Liver (tissue), 10 donors: Measurements from ENCODE around the gene GLOD5. TPM values are rescaled to one million over a fixed set of nuclear protein-coding genes. Genes with fewer than 3 reads are reported as not detected.
"Not testable (repeated sequence)": the region's sequence is repeated elsewhere in the genome, so short reads cannot be mapped to it uniquely, and the experiment has no call there.

Source experiments
- DNase-seq: peaks from one replicate; pipeline ENCODE4 v3.0.0-alpha.2; 2017; ENCODE audit warnings: low spot score
- H3K27ac ChIP-seq, 2 donors: one replicate each; pipeline ENCODE4 v1.7.0; 2013; ENCODE audit warnings: inconsistent platforms in 2 of 2, low read length in 2 of 2, control low read depth in 1 of 2, low read depth in 1 of 2, mild to moderate bottlenecking in 1 of 2
- H3K27me3 ChIP-seq, 4 donors: one replicate each; pipeline versions ENCODE4 v1.6.1 to v1.7.0; 2013; ENCODE audit warnings: low read length in 3 of 4, inconsistent platforms in 1 of 4, mild to moderate bottlenecking in 1 of 4, moderate library complexity in 1 of 4; ENCODE audit not compliant: control insufficient read depth in 4 of 4, insufficient read depth in 4 of 4
- H3K36me3 ChIP-seq, 4 donors: one replicate each; pipeline versions ENCODE4 v1.6.1 to v1.7.0; 2013; ENCODE audit warnings: low read length in 3 of 4, mild to moderate bottlenecking in 3 of 4, low read depth in 1 of 4, moderate library complexity in 1 of 4; ENCODE audit not compliant: control insufficient read depth in 4 of 4, insufficient read depth in 3 of 4
- H3K4me1 ChIP-seq, 4 donors: one replicate each; pipeline versions ENCODE4 v1.6.1 to v1.7.0; 2013; ENCODE audit warnings: low read length in 3 of 4, mild to moderate bottlenecking in 3 of 4, moderate library complexity in 1 of 4; ENCODE audit not compliant: control insufficient read depth in 4 of 4, insufficient read depth in 4 of 4
- H3K4me3 ChIP-seq, 3 donors: one replicate each; pipeline versions ENCODE4 v1.6.1 to v1.7.0; 2013; ENCODE audit warnings: low read length in 3 of 3, control low read depth in 1 of 3, low read depth in 1 of 3, mild to moderate bottlenecking in 1 of 3
- H3K9ac ChIP-seq, 2 donors: one replicate each; pipeline ENCODE4 v1.7.0; 2013; ENCODE audit warnings: low read length in 2 of 2, mild to moderate bottlenecking in 2 of 2, moderate library complexity in 2 of 2, control low read depth in 1 of 2, low read depth in 1 of 2
- H3K9me3 ChIP-seq, 4 donors: one replicate each; pipeline versions ENCODE4 v1.6.1 to v1.7.0; 2013; ENCODE audit warnings: low read length in 3 of 4; ENCODE audit not compliant: control insufficient read depth in 4 of 4
- EGR1 ChIP-seq, 2 donors: IDR thresholded peaks; 2 replicates each; pipeline ENCODE4 v1.6.1; 2016 to 2018; ENCODE audit warnings: antibody characterized with exemption in 2 of 2, low read depth in 2 of 2
- FOXA1 ChIP-seq: IDR thresholded peaks from 2 replicates; pipeline ENCODE4 v1.6.1; 2016; ENCODE audit warnings: antibody characterized with exemption
- FOXA2 ChIP-seq: IDR thresholded peaks from 2 replicates; pipeline ENCODE4 v1.6.1; 2016; ENCODE audit warnings: antibody characterized with exemption
- GABPA ChIP-seq, 2 donors: IDR thresholded peaks in 1 of 2; conservative IDR thresholded peaks in 1 of 2; 2 replicates each; pipeline ENCODE4 v1.6.1; 2016; ENCODE audit warnings: antibody characterized with exemption in 2 of 2, mild to moderate bottlenecking in 1 of 2, moderate library complexity in 1 of 2
- HNF4A ChIP-seq, 2 donors: conservative IDR thresholded peaks; 2 replicates each; pipeline ENCODE4 v1.6.1; 2016; ENCODE audit warnings: antibody characterized with exemption in 2 of 2, mild to moderate bottlenecking in 2 of 2
- HNF4G ChIP-seq: IDR thresholded peaks from 2 replicates; pipeline ENCODE4 v1.6.1; 2016; ENCODE audit warnings: antibody characterized with exemption
- JUND ChIP-seq, 2 donors: IDR thresholded peaks; 2 replicates each; pipeline ENCODE4 v1.6.1; 2016; ENCODE audit warnings: antibody characterized with exemption in 2 of 2
- NR2F2 ChIP-seq: IDR thresholded peaks from 2 replicates; pipeline ENCODE4 v1.6.1; 2016; ENCODE audit warnings: antibody characterized with exemption
- RAD21 ChIP-seq, 2 donors: IDR thresholded peaks; 2 replicates each; pipeline ENCODE4 v1.6.1; 2016; ENCODE audit warnings: antibody characterized with exemption in 2 of 2, mild to moderate bottlenecking in 2 of 2
- RXRA ChIP-seq, 2 donors: IDR thresholded peaks; 2 replicates each; pipeline ENCODE4 v1.6.1; 2017 to 2018; ENCODE audit warnings: antibody characterized with exemption in 2 of 2, mild to moderate bottlenecking in 1 of 2
- SP1 ChIP-seq: IDR thresholded peaks from 2 replicates; pipeline ENCODE4 v1.6.1; 2018; ENCODE audit warnings: antibody characterized with exemption, mild to moderate bottlenecking
- TAF1 ChIP-seq: conservative IDR thresholded peaks from 2 replicates; pipeline ENCODE4 v1.6.1; 2016; ENCODE audit warnings: antibody characterized with exemption, mild to moderate bottlenecking
- YY1 ChIP-seq: IDR thresholded peaks from 2 replicates; pipeline ENCODE4 v1.6.1; 2016; ENCODE audit warnings: antibody characterized with exemption, mild to moderate bottlenecking
- WGBS: extraction: QIAGEN DNeasy Blood & Tissue Kit; methylation state at CpG from one replicate; pipeline ENCODE4 v1.1.7; 2013; 5-methylcytosine and 5-hydroxymethylcytosine counted together
- polyA plus RNA-seq, 2 donors: library from polyadenylated mRNA; stranded (reverse) in 1 of 2; unstranded in 1 of 2; fragments of 200-250 nt in 1 of 2; fragments of >200 nt in 1 of 2; fragmentation: Nextera tagmentation in 1 of 2; extraction: Ambion mirVana in 1 of 2; gene quantifications; one replicate each; pipeline versions ENCODE4 v1.2.1 to v1.2.3, GENCODE V29; 2013 to 2015
- small RNA-seq: library from RNA; depleted of rRNA; stranded (forward); fragments of <200 nt; gene quantifications from one replicate; pipeline ENCODE3, GENCODE V24; 2014
- total RNA-seq, 2 donors: library from RNA; depleted of rRNA; stranded (reverse); fragments of >200 nt; gene quantifications; one replicate each; pipeline ENCODE4 v1.2.3, GENCODE V29; 2014
- TF ChIP-seq, protein P1 (sequence below): IDR thresholded peaks from 2 replicates; pipeline ENCODE4 v1.6.1; 2016; ENCODE audit warnings: antibody characterized with exemption
- TF ChIP-seq, protein P2 (sequence below): IDR thresholded peaks from 2 replicates; pipeline ENCODE4 v1.6.1; 2016; ENCODE audit warnings: antibody characterized with exemption
- TF ChIP-seq, protein P3 (sequence below): IDR thresholded peaks from 2 replicates; pipeline ENCODE4 v1.6.1; 2016; ENCODE audit warnings: antibody characterized with exemption
- TF ChIP-seq, protein P4 (sequence below): fragments of 150-350 bp; IDR thresholded peaks from 2 replicates; pipeline ENCODE4 v1.5.1; 2017; ENCODE audit warnings: improper control_type of control experiment, low read depth, low read length; ENCODE audit not compliant: missing input control
- TF ChIP-seq, protein P5 (sequence below): IDR thresholded peaks from 2 replicates; pipeline ENCODE4 v1.6.1; 2016; ENCODE audit warnings: antibody characterized with exemption, mild to moderate bottlenecking
- donor health status: healthy.
- donor health status: healthy.
- donor health status: healthy.
- donor health status: healthy.
- donor health status: healthy.

Gene GLOD5
- total and polyA plus RNA-seq, 4 donors: 0.67 to 3.4 (median 2.1) TPM; not detected in 1

DNA sequence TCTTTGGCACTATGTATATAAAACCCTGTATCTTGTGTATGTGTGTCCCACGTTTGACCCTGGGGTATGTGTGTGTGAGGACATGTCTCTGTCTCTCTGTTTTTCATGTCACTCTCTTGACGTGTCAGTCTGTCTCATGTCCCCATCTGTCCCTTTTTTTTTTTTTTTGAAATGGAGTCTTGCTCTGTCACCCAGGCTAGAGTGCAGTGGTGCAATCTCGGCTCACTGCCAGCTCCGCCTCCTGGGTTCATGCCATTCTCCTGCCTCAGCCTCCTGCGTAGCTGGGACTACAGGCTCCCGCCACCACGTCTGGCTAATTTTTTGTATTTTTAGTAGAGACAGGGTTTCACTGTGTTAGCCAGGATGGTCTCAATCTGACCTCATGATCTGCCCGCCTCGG is 57.8 kb downstream of the GLOD5 start:
- not testable (repeated sequence) for DNase-seq, H3K9ac ChIP-seq, H3K9me3 ChIP-seq, H3K27me3 ChIP-seq, H3K27ac ChIP-seq, H3K4me3 ChIP-seq, H3K4me1 ChIP-seq
- WGBS: 66% methylated on average over 9 of the region's 9 CpGs
- TF ChIP-seq HNF4A (conservative IDR thresholded peaks at IDR 0.05): peak in 1 of 2 donors; percentile 4
- H3K36me3 ChIP-seq: peaks cover 12 to 80% (median 23%) of the 10 kb centered on the region in 4 donors

DNA sequence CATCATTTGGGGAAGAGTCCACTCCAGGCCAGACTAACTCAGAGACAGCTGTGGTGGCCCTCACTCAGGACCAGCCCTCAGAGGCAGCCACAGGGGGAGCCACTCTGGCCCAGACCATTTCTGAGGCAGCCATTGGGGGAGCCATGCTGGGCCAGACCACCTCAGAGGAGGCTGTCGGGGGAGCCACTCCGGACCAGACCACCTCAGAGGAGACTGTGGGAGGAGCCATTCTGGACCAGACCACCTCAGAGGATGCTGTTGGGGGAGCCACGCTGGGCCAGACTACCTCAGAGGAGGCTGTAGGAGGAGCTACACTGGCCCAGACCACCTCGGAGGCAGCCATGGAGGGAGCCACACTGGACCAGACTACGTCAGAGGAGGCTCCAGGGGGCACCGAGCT is 61.5 kb downstream of the GLOD5 start:
- 91% methylated on average over 6 of the region's 6 CpGs for WGBS
- Histone ChIP-seq H3K36me3 (peaks cover 8 to 57% (median 21%) of the 10 kb centered on the region in 4 donors), H3K27ac (no peak overlapping the region), H3K9ac (no peak overlapping the region), H3K27me3 (no peaks in the 10 kb centered on the region), H3K9me3 (peaks cover 0 to 2% (median 0%) of the 10 kb centered on the region in 4 donors), H3K4me3 (no peak overlapping the region), H3K4me1 (peaks cover 0 to 5% (median 1%) of the 10 kb centered on the region in 4 donors)
- TF ChIP-seq, protein P1, sequence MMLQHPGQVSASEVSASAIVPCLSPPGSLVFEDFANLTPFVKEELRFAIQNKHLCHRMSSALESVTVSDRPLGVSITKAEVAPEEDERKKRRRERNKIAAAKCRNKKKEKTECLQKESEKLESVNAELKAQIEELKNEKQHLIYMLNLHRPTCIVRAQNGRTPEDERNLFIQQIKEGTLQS: no peak
- TF ChIP-seq JUND (IDR thresholded peaks at IDR 0.05) (no peak), SP1 (no peak), RXRA (IDR thresholded peaks at IDR 0.05) (no peak), FOXA2 (no peak), TAF1 (no peak), NR2F2 (no peak), EGR1 (IDR thresholded peaks at IDR 0.05; ENCODE audit: low read depth in 2 of 2) (no peak), HNF4G (no peak), RAD21 (IDR thresholded peaks at IDR 0.05) (no peak), YY1 (no peak), GABPA (IDR thresholded peaks at IDR 0.05 in 1 of 2, conservative IDR thresholded peaks at IDR 0.05 in 1 of 2) (no peak), FOXA1 (no peak), HNF4A (conservative IDR thresholded peaks at IDR 0.05) (no peak)
- TF ChIP-seq, protein P2, sequence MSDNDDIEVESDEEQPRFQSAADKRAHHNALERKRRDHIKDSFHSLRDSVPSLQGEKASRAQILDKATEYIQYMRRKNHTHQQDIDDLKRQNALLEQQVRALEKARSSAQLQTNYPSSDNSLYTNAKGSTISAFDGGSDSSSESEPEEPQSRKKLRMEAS: no peak
- TF ChIP-seq, protein P3, sequence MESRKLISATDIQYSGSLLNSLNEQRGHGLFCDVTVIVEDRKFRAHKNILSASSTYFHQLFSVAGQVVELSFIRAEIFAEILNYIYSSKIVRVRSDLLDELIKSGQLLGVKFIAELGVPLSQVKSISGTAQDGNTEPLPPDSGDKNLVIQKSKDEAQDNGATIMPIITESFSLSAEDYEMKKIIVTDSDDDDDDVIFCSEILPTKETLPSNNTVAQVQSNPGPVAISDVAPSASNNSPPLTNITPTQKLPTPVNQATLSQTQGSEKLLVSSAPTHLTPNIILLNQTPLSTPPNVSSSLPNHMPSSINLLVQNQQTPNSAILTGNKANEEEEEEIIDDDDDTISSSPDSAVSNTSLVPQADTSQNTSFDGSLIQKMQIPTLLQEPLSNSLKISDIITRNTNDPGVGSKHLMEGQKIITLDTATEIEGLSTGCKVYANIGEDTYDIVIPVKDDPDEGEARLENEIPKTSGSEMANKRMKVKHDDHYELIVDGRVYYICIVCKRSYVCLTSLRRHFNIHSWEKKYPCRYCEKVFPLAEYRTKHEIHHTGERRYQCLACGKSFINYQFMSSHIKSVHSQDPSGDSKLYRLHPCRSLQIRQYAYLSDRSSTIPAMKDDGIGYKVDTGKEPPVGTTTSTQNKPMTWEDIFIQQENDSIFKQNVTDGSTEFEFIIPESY: no peak
- TF ChIP-seq, protein P4, sequence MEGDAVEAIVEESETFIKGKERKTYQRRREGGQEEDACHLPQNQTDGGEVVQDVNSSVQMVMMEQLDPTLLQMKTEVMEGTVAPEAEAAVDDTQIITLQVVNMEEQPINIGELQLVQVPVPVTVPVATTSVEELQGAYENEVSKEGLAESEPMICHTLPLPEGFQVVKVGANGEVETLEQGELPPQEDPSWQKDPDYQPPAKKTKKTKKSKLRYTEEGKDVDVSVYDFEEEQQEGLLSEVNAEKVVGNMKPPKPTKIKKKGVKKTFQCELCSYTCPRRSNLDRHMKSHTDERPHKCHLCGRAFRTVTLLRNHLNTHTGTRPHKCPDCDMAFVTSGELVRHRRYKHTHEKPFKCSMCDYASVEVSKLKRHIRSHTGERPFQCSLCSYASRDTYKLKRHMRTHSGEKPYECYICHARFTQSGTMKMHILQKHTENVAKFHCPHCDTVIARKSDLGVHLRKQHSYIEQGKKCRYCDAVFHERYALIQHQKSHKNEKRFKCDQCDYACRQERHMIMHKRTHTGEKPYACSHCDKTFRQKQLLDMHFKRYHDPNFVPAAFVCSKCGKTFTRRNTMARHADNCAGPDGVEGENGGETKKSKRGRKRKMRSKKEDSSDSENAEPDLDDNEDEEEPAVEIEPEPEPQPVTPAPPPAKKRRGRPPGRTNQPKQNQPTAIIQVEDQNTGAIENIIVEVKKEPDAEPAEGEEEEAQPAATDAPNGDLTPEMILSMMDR: no peak
- TF ChIP-seq, protein P5, sequence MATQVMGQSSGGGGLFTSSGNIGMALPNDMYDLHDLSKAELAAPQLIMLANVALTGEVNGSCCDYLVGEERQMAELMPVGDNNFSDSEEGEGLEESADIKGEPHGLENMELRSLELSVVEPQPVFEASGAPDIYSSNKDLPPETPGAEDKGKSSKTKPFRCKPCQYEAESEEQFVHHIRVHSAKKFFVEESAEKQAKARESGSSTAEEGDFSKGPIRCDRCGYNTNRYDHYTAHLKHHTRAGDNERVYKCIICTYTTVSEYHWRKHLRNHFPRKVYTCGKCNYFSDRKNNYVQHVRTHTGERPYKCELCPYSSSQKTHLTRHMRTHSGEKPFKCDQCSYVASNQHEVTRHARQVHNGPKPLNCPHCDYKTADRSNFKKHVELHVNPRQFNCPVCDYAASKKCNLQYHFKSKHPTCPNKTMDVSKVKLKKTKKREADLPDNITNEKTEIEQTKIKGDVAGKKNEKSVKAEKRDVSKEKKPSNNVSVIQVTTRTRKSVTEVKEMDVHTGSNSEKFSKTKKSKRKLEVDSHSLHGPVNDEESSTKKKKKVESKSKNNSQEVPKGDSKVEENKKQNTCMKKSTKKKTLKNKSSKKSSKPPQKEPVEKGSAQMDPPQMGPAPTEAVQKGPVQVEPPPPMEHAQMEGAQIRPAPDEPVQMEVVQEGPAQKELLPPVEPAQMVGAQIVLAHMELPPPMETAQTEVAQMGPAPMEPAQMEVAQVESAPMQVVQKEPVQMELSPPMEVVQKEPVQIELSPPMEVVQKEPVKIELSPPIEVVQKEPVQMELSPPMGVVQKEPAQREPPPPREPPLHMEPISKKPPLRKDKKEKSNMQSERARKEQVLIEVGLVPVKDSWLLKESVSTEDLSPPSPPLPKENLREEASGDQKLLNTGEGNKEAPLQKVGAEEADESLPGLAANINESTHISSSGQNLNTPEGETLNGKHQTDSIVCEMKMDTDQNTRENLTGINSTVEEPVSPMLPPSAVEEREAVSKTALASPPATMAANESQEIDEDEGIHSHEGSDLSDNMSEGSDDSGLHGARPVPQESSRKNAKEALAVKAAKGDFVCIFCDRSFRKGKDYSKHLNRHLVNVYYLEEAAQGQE: no peak
- no peak for DNase-seq

Small RNAs within 50 kb of the gene (small RNA-seq; reads per million reads assigned to genes)
- not detected for gene RNU6-1056P
- not detected for gene RNU6-29P

Other genes with a start within 250 kb of the GLOD5 start
- 100 to 1,000 TPM; 304 to 362 TPM for gene EBP, start 239.9 kb upstream of the GLOD5 start, total RNA-seq
- gene EBP, start 239.9 kb upstream of the GLOD5 start, polyA plus RNA-seq: 100 to 1,000 TPM; 376 to 474 TPM
- 1 to 10 TPM; 3.2 to 3.5 TPM for gene TBC1D25, start 222.0 kb upstream of the GLOD5 start, total RNA-seq
- gene TBC1D25, start 222.0 kb upstream of the GLOD5 start, polyA plus RNA-seq: 1 to 10 TPM; 2.6 to 5.8 TPM
- 10 to 100 TPM; 81.0 to 87.3 TPM for gene RBM3, start 187.3 kb upstream of the GLOD5 start, total RNA-seq
- gene RBM3, start 187.3 kb upstream of the GLOD5 start, polyA plus RNA-seq: 10 to 100 TPM; 28.6 to 43.2 TPM
- gene WDR13, start 164.3 kb upstream of the GLOD5 start, total RNA-seq: 10 to 100 TPM; 25.4 to 39.8 TPM
- 10 to 100 TPM; 37.2 to 73.7 TPM for gene WDR13, start 164.3 kb upstream of the GLOD5 start, polyA plus RNA-seq
- 1 to 10 TPM; 5.1 to 5.6 TPM for gene WAS, start 77.9 kb upstream of the GLOD5 start, total RNA-seq
- gene WAS, start 77.9 kb upstream of the GLOD5 start, polyA plus RNA-seq: 1 to 10 TPM; 1.0 to 3.1 TPM
- 1 to 10 TPM; 4.0 to 5.8 TPM for gene SUV39H1, start 65.0 kb upstream of the GLOD5 start, total RNA-seq
- gene SUV39H1, start 65.0 kb upstream of the GLOD5 start, polyA plus RNA-seq: 1 to 10 TPM; 3.2 to 3.5 TPM
- gene GATA1, start 24.8 kb downstream of the GLOD5 start, total RNA-seq: 10 to 100 TPM in 1 of 2 donors, not detected in 1; 39.9 TPM
- under 1 TPM in 1 of 2 donors, not detected in 1; 0.05 TPM for gene GATA1, start 24.8 kb downstream of the GLOD5 start, polyA plus RNA-seq
- gene HDAC6, start 40.3 kb downstream of the GLOD5 start, total RNA-seq: 10 to 100 TPM; 48.1 to 80.5 TPM
- gene HDAC6, start 40.3 kb downstream of the GLOD5 start, polyA plus RNA-seq: 10 to 100 TPM; 54.4 to 59.2 TPM
- not detected for gene ERAS, start 64.8 kb downstream of the GLOD5 start, total RNA-seq
- not detected for gene ERAS, start 64.8 kb downstream of the GLOD5 start, polyA plus RNA-seq
- 1 to 10 TPM in 1 of 2 donors, under 1 TPM in 1; 0.08 to 5.4 TPM for gene PCSK1N, start 73.9 kb downstream of the GLOD5 start, total RNA-seq
- 1 to 10 TPM in 1 of 2 donors, under 1 TPM in 1; 0.05 to 1.8 TPM for gene PCSK1N, start 73.9 kb downstream of the GLOD5 start, polyA plus RNA-seq
- gene TIMM17B, start 136.0 kb downstream of the GLOD5 start, total RNA-seq: 10 to 100 TPM; 22.8 to 25.9 TPM
- gene TIMM17B, start 136.0 kb downstream of the GLOD5 start, polyA plus RNA-seq: 10 to 100 TPM; 34.2 to 53.1 TPM
- gene PQBP1, start 136.2 kb downstream of the GLOD5 start, total RNA-seq: 10 to 100 TPM; 22.0 to 34.6 TPM
- 10 to 100 TPM; 40.0 to 44.3 TPM for gene PQBP1, start 136.2 kb downstream of the GLOD5 start, polyA plus RNA-seq
- 10 to 100 TPM; 10.0 to 15.5 TPM for gene SLC35A2, start 149.9 kb downstream of the GLOD5 start, total RNA-seq
- 10 to 100 TPM; 13.3 to 26.9 TPM for gene SLC35A2, start 149.9 kb downstream of the GLOD5 start, polyA plus RNA-seq
- gene PIM2, start 157.3 kb downstream of the GLOD5 start, total RNA-seq: 10 to 100 TPM in 1 of 2 donors, 1 to 10 TPM in 1; 5.8 to 28.3 TPM
- gene PIM2, start 157.3 kb downstream of the GLOD5 start, polyA plus RNA-seq: 1 to 10 TPM; 4.5 to 8.1 TPM
- 10 to 100 TPM; 17.0 to 29.3 TPM for gene OTUD5, start 195.9 kb downstream of the GLOD5 start, total RNA-seq
- 10 to 100 TPM in 1 of 2 donors, 1 to 10 TPM in 1; 9.3 to 18.8 TPM for gene OTUD5, start 195.9 kb downstream of the GLOD5 start, polyA plus RNA-seq
- gene KCND1, start 210.1 kb downstream of the GLOD5 start, total RNA-seq: 1 to 10 TPM in 1 of 2 donors, under 1 TPM in 1; 0.28 to 1.1 TPM
- gene KCND1, start 210.1 kb downstream of the GLOD5 start, polyA plus RNA-seq: under 1 TPM; 0.17 to 0.28 TPM
- 10 to 100 TPM; 14.1 to 21.3 TPM for gene GRIPAP1, start 240.5 kb downstream of the GLOD5 start, total RNA-seq
- gene GRIPAP1, start 240.5 kb downstream of the GLOD5 start, polyA plus RNA-seq: 10 to 100 TPM; 15.4 to 17.3 TPM